ENCODE results near the gene TRRAP. TPM values are rescaled to one million over a fixed set of nuclear protein-coding genes. Genes with fewer than 3 reads are reported as not detected.

The TRRAP gene
- polyA plus RNA-seq, 1 donor from 2014 or later = 12.9 TPM

- peaks cover 3% of the 10 kb centered on the region for H3K36me3 ChIP-seq (ENCODE audit: insufficient read depth, low read length)
- no peaks in the 10 kb centered on the region for H3K79me2 ChIP-seq (replicated peaks; ENCODE audit: insufficient read depth, low read length)
- H3K9ac ChIP-seq (ENCODE audit: low read length) = no peak overlapping the region
- H3K4me3 ChIP-seq (ENCODE audit: low read length) = no peak overlapping the region
- H4K20me1 ChIP-seq (ENCODE audit: insufficient read depth) = no peaks in the 10 kb centered on the region
- H3K9me3 ChIP-seq (ENCODE audit: low read length) = no peaks in the 10 kb centered on the region
- H3K4me2 ChIP-seq (ENCODE audit: low read length) = no peak overlapping the region
- H3K27me3 ChIP-seq (ENCODE audit: insufficient read depth, low read depth, low read length) = no peaks in the 10 kb centered on the region
- H3K27ac ChIP-seq (ENCODE audit: low read length) = no peak overlapping the region
- no peaks in the 10 kb centered on the region for H3F3A ChIP-seq (ENCODE audit: insufficient read depth, low read length, poor library complexity, severe bottlenecking)
- H2AFZ ChIP-seq (ENCODE audit: low read depth, low read length) = no peak overlapping the region
- TF ChIP-seq RAD21 (conservative IDR thresholded peaks at IDR 0.05) (no peak), MXI1 (conservative IDR thresholded peaks at IDR 0.05; ENCODE audit: poor library complexity, severe bottlenecking) (no peak), TAF1 (IDR thresholded peaks at IDR 0.05; ENCODE audit: low read depth) (no peak), REST (IDR thresholded peaks at IDR 0.05; ENCODE audit: borderline replicate concordance) (no peak), EZH2 (IDR thresholded peaks at IDR 0.05; ENCODE audit: borderline replicate concordance, insufficient read depth, low read length, poor library complexity, severe bottlenecking) (no peak), EP300 (conservative IDR thresholded peaks at IDR 0.05; ENCODE audit: poor library complexity, severe bottlenecking) (no peak), SMC3 (conservative IDR thresholded peaks at IDR 0.05; ENCODE audit: poor library complexity) (no peak), POLR2AphosphoS5 (IDR thresholded peaks at IDR 0.05) (no peak)
- TF ChIP-seq, protein P1, sequence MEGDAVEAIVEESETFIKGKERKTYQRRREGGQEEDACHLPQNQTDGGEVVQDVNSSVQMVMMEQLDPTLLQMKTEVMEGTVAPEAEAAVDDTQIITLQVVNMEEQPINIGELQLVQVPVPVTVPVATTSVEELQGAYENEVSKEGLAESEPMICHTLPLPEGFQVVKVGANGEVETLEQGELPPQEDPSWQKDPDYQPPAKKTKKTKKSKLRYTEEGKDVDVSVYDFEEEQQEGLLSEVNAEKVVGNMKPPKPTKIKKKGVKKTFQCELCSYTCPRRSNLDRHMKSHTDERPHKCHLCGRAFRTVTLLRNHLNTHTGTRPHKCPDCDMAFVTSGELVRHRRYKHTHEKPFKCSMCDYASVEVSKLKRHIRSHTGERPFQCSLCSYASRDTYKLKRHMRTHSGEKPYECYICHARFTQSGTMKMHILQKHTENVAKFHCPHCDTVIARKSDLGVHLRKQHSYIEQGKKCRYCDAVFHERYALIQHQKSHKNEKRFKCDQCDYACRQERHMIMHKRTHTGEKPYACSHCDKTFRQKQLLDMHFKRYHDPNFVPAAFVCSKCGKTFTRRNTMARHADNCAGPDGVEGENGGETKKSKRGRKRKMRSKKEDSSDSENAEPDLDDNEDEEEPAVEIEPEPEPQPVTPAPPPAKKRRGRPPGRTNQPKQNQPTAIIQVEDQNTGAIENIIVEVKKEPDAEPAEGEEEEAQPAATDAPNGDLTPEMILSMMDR (IDR thresholded peaks at IDR 0.05; ENCODE audit: poor library complexity, severe bottlenecking) = no peak
- H3K9me2 ChIP-seq (ENCODE audit: insufficient read depth, low read length) = no peaks in the 10 kb centered on the region
Measured at GRCh38 chr7:98944386-98944785, 66.1 kb downstream of the TRRAP start.

DNA sequence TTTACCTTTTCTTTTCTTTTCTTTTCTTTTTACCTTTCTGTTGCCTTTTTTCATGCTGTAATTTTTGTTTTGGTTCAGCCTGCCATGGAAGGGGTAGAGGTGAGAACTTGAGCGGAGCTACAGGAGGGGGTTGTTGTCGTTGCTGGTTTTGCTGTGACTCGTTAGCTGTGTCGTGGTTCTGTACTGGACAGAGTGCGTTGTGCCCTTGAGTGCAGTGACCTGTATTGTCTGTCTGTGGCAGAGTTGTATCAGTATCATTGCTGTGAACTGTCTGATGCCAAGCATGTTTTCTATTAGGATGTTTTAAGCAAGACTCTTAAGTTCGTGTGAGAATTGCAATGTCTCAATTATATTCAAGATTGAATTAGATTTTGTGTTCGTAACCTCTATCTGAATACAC lies 67.5 kb downstream of the TRRAP start:
- H3F3A ChIP-seq (ENCODE audit: insufficient read depth, low read length, poor library complexity, severe bottlenecking) = no peaks in the 10 kb centered on the region
- no peaks in the 10 kb centered on the region for H3K36me3 ChIP-seq (ENCODE audit: insufficient read depth, low read length)
- H4K20me1 ChIP-seq (ENCODE audit: insufficient read depth) = no peaks in the 10 kb centered on the region
- no peak overlapping the region for H3K27ac ChIP-seq (ENCODE audit: low read length)
- no peak overlapping the region for H2AFZ ChIP-seq (ENCODE audit: low read depth, low read length)
- no peaks in the 10 kb centered on the region for H3K9me3 ChIP-seq (ENCODE audit: low read length)
- TF ChIP-seq REST (IDR thresholded peaks at IDR 0.05; ENCODE audit: borderline replicate concordance) = no peak
- TF ChIP-seq MXI1 (conservative IDR thresholded peaks at IDR 0.05; ENCODE audit: poor library complexity, severe bottlenecking) = no peak
- TF ChIP-seq POLR2AphosphoS5 (IDR thresholded peaks at IDR 0.05) = no peak
- TF ChIP-seq EZH2 (IDR thresholded peaks at IDR 0.05; ENCODE audit: borderline replicate concordance, insufficient read depth, low read length, poor library complexity, severe bottlenecking) = no peak
- no peak for TF ChIP-seq RAD21 (conservative IDR thresholded peaks at IDR 0.05)
- no peak for TF ChIP-seq TAF1 (IDR thresholded peaks at IDR 0.05; ENCODE audit: low read depth)
- TF ChIP-seq EP300 (conservative IDR thresholded peaks at IDR 0.05; ENCODE audit: poor library complexity, severe bottlenecking) = no peak
- TF ChIP-seq, protein P1 (IDR thresholded peaks at IDR 0.05; ENCODE audit: poor library complexity, severe bottlenecking) = no peak
- no peak for TF ChIP-seq SMC3 (conservative IDR thresholded peaks at IDR 0.05; ENCODE audit: poor library complexity)
- no peak overlapping the region for H3K4me2 ChIP-seq (ENCODE audit: low read length)
- no peaks in the 10 kb centered on the region for H3K27me3 ChIP-seq (ENCODE audit: insufficient read depth, low read depth, low read length)
- H3K9me2 ChIP-seq (ENCODE audit: insufficient read depth, low read length) = no peaks in the 10 kb centered on the region
- no peak overlapping the region for H3K4me3 ChIP-seq (ENCODE audit: low read length)
- no peak overlapping the region for H3K9ac ChIP-seq (ENCODE audit: low read length)
- H3K79me2 ChIP-seq (replicated peaks; ENCODE audit: insufficient read depth, low read length) = no peaks in the 10 kb centered on the region

Measured in neural cell (in vitro differentiated cells).